Measurements from ENCODE around the gene ARPC1A.
A peak's percentile ranks its signal among the peaks of the same experiment; 100 is the strongest.
"Not testable (repeated sequence)": the region's sequence is repeated elsewhere in the genome, so short reads cannot be mapped to it uniquely, and the experiment has no call there.

ARPC1A gene
- 5.7 to 11.6 (median 8.1) reads per million in 17 experiments for total RNA-seq

GRCh38 chr7:99325592-99326407, at the start of gene ARPC1A:
Gene ARPC1A (plus strand): TSS chr7:99325898. CDS start chr7:99333354, 7,456 bp downstream.
- peak; percentile 96 to 98 (median 98) for DNase-seq

- DNase-seq, result no peak
Measured at GRCh38 chr7:99278180-99278579, 47.5 kb upstream of the ARPC1A start.

- DNase-seq, result not testable (repeated sequence)
Measured at GRCh38 chr7:99284165-99284564, 41.5 kb upstream of the ARPC1A start.

- no peak for DNase-seq
Measured at GRCh38 chr7:99287779-99288534, 37.7 kb upstream of the ARPC1A start.

GRCh38 chr7:99289185-99289584, 36.5 kb upstream of the ARPC1A start:
- no peak for DNase-seq

- DNase-seq, result not testable (repeated sequence)
Measured at GRCh38 chr7:99290148-99290547, 35.5 kb upstream of the ARPC1A start.

GRCh38 chr7:99290980-99291607, 34.6 kb upstream of the ARPC1A start:
- DNase-seq, result no peak

GRCh38 chr7:99292127-99292526, 33.6 kb upstream of the ARPC1A start:
- no peak for DNase-seq

GRCh38 chr7:99293167-99293566, 32.5 kb upstream of the ARPC1A start:
- DNase-seq, result no peak

- no peak for DNase-seq
Measured at GRCh38 chr7:99293650-99294049, 32.0 kb upstream of the ARPC1A start.

- DNase-seq, result no peak
Measured at GRCh38 chr7:99296471-99296870, 29.2 kb upstream of the ARPC1A start.

- DNase-seq, result no peak
Measured at GRCh38 chr7:99301496-99301895, 24.2 kb upstream of the ARPC1A start.

- peak in 3 of 4 experiments; percentile 28 to 48 (median 29) for DNase-seq
Measured at GRCh38 chr7:99305473-99306260, 20.0 kb upstream of the ARPC1A start.

- no peak for DNase-seq
Measured at GRCh38 chr7:99308461-99309074, 17.1 kb upstream of the ARPC1A start.

- DNase-seq, result no peak
Measured at GRCh38 chr7:99309111-99309510, 16.6 kb upstream of the ARPC1A start.

- DNase-seq, result no peak
Measured at GRCh38 chr7:99310004-99310403, 15.7 kb upstream of the ARPC1A start.

- no peak for DNase-seq
Measured at GRCh38 chr7:99311702-99312101, 14.0 kb upstream of the ARPC1A start.

GRCh38 chr7:99312316-99313203, 13.1 kb upstream of the ARPC1A start:
- DNase-seq, result peak; percentile 81 to 92 (median 88)

GRCh38 chr7:99313204-99313573, 12.5 kb upstream of the ARPC1A start:
- no peak for DNase-seq

- DNase-seq, result no peak
Measured at GRCh38 chr7:99314504-99314903, 11.2 kb upstream of the ARPC1A start.

GRCh38 chr7:99320371-99320770, 5.3 kb upstream of the ARPC1A start:
- DNase-seq, result no peak

Measured in suppressor macrophage (primary cell).